ENCODE measurements around the gene PNPLA8.
"Not testable (repeated sequence)": the region's sequence is repeated elsewhere in the genome, so short reads cannot be mapped to it uniquely, and the experiment has no call there.

Gene PNPLA8

DNA sequence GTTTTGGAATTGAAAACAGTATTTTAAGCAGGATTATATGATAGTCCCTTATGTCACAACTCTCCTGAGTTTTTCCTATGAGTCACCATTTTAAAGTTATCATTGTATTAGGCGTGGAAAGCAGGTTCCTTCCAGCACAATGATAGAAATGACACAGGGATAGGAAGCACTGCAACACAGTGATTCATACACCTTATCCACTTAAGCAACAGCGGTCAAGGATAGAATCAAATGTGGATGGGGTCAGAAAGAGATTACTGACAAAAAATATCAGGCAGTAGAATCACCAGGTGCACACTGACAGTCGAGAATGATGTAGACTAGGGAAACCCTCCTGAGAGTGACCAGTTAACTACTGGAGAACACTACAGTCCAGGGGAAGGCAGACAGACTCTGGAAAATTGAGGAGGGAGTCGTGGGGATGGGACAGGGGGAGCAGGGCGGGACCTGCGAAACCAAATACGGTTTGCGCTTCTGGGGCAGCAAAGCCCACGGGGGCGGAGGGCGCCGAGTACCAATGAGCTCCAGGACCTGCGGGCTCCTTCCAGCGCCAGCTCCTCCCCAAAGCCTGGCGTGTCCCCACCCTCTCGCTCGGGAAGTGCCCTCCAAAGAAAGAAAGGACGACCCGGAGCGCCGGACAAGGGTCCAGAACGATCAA, 479 bp downstream of the PNPLA8 start:
- peak overlapping the region; percentile 93 for H3K4me3 ChIP-seq (ENCODE audit: low read length)
- DNase-seq (ENCODE audit: low read depth), result peak; percentile 77
- TF ChIP-seq, protein P1, sequence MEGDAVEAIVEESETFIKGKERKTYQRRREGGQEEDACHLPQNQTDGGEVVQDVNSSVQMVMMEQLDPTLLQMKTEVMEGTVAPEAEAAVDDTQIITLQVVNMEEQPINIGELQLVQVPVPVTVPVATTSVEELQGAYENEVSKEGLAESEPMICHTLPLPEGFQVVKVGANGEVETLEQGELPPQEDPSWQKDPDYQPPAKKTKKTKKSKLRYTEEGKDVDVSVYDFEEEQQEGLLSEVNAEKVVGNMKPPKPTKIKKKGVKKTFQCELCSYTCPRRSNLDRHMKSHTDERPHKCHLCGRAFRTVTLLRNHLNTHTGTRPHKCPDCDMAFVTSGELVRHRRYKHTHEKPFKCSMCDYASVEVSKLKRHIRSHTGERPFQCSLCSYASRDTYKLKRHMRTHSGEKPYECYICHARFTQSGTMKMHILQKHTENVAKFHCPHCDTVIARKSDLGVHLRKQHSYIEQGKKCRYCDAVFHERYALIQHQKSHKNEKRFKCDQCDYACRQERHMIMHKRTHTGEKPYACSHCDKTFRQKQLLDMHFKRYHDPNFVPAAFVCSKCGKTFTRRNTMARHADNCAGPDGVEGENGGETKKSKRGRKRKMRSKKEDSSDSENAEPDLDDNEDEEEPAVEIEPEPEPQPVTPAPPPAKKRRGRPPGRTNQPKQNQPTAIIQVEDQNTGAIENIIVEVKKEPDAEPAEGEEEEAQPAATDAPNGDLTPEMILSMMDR (conservative IDR thresholded peaks at IDR 0.05; ENCODE audit: low read length), result no peak

- no peak overlapping the region for H3K4me3 ChIP-seq (ENCODE audit: low read length)
Measured at GRCh38 chr7:108522780-108523179, 3.2 kb downstream of the PNPLA8 start.

DNA sequence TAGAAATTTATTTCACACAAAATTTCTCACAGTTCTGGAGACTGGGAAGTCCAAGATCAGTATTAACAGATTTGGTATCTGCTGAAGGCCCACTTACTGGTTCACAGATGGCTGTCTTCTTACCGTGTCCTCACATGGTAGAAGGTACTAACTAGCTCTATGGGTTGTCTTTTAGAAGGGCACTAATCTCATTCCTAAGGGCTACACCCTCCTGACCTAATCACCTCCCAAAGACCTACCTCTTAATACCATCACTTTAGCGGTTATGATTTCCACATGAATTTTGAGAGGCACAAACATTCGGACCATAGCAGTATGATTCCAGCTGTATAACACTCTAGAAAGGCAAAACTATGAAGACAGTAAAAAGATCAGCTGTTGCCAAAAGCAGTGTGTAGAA, 8.0 kb downstream of the PNPLA8 start:
- DNase-seq (ENCODE audit: low read depth), result no peak
- TF ChIP-seq, protein P1 (conservative IDR thresholded peaks at IDR 0.05; ENCODE audit: low read length), result no peak
- no peak overlapping the region for H3K4me3 ChIP-seq (ENCODE audit: low read length)

More at GRCh38 chr7:108522780-108523179, 3.2 kb downstream of the PNPLA8 start:
- TF ChIP-seq, protein P1 (conservative IDR thresholded peaks at IDR 0.05; ENCODE audit: low read length), result no peak
- DNase-seq (ENCODE audit: low read depth), result no peak

- H3K4me3 ChIP-seq (ENCODE audit: low read length), result no peak overlapping the region
- TF ChIP-seq, protein P1 (conservative IDR thresholded peaks at IDR 0.05; ENCODE audit: low read length), result no peak
- DNase-seq (ENCODE audit: low read depth), result no peak
Measured at GRCh38 chr7:108515630-108516029, 10.3 kb downstream of the PNPLA8 start.

GRCh38 chr7:108515013-108515412, 10.9 kb downstream of the PNPLA8 start:
- no peak for DNase-seq (ENCODE audit: low read depth)
- TF ChIP-seq, protein P1 (conservative IDR thresholded peaks at IDR 0.05; ENCODE audit: low read length), result no peak
- no peak overlapping the region for H3K4me3 ChIP-seq (ENCODE audit: low read length)

- TF ChIP-seq, protein P1 (conservative IDR thresholded peaks at IDR 0.05; ENCODE audit: low read length), result no peak
- no peak overlapping the region for H3K4me3 ChIP-seq (ENCODE audit: low read length)
- DNase-seq (ENCODE audit: low read depth), result no peak
Measured at GRCh38 chr7:108511939-108512338, 14.0 kb downstream of the PNPLA8 start.

- H3K4me3 ChIP-seq (ENCODE audit: low read length); DNase-seq (ENCODE audit: low read depth): not testable (repeated sequence)
Measured at GRCh38 chr7:108504576-108504975, 21.4 kb downstream of the PNPLA8 start.

All from AG10803 (cell line).